Adrenal gland (tissue), 5 donors: ENCODE measurements around the gene ADD1.

Experiments used
- POLR2A ChIP-seq, 2 donors: fragments of 450-650 bp; IDR thresholded peaks; one replicate each; pipeline ENCODE4 v1.6.1; 2017; ENCODE audit warnings: antibody characterized with exemption in 2 of 2, mild to moderate bottlenecking in 2 of 2, moderate library complexity in 1 of 2
- TF ChIP-seq, protein P1 (sequence below), 6 experiments: fragments of 450-650 bp in 4 of 6; fragments of 200-600 bp in 2 of 6; sonication (generic) in 1 of 6; IDR thresholded peaks; 1 replicate in 5 of 6; 2 replicates in 1 of 6; pipeline versions ENCODE4 v1.5.1 to v1.8.0; 2016 to 2021; ENCODE audit warnings: antibody characterized with exemption in 6 of 6, mild to moderate bottlenecking in 2 of 6, moderate library complexity in 1 of 6
- donor health status: DM: no; HTN: no; CAD: no.

GRCh38 chr4:2965262-2965661 lies 121.6 kb downstream of the ADD1 start:
- no peak for TF ChIP-seq POLR2A (IDR thresholded peaks at IDR 0.05)
- TF ChIP-seq, protein P1, sequence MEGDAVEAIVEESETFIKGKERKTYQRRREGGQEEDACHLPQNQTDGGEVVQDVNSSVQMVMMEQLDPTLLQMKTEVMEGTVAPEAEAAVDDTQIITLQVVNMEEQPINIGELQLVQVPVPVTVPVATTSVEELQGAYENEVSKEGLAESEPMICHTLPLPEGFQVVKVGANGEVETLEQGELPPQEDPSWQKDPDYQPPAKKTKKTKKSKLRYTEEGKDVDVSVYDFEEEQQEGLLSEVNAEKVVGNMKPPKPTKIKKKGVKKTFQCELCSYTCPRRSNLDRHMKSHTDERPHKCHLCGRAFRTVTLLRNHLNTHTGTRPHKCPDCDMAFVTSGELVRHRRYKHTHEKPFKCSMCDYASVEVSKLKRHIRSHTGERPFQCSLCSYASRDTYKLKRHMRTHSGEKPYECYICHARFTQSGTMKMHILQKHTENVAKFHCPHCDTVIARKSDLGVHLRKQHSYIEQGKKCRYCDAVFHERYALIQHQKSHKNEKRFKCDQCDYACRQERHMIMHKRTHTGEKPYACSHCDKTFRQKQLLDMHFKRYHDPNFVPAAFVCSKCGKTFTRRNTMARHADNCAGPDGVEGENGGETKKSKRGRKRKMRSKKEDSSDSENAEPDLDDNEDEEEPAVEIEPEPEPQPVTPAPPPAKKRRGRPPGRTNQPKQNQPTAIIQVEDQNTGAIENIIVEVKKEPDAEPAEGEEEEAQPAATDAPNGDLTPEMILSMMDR (IDR thresholded peaks at IDR 0.05): no peak
